Activated B cell treated with CpG ODN at 0.5 μM for 24 hours (primary cell): ENCODE measurements around the gene MDP1. TPM values are rescaled to one million over a fixed set of nuclear protein-coding genes. Genes with fewer than 3 reads are reported as not detected.
"Not testable (repeated sequence)": the region's sequence is repeated elsewhere in the genome, so short reads cannot be mapped to it uniquely, and the experiment has no call there.

Source experiments
- ATAC-seq: fragments of 200-7000 bp; cut with Tn5 transposase; one replicate; pipeline ENCODE4 v1.10.0; 2021; ENCODE audit warnings: low read depth, mild to moderate bottlenecking, moderate library complexity
- CTCF ChIA-PET: fragments of 350-600 bp; sonication (Branson Sonifier 250); formaldehyde crosslinking; loops from one replicate; lab custom pipeline; 2021; ENCODE audit warnings: antibody characterized with exemption; lab: Charles Lee
- POLR2A ChIA-PET: fragments of 350-600 bp; sonication (Branson Sonifier 250); formaldehyde crosslinking; loops from one replicate; lab custom pipeline; 2021; ENCODE audit warnings: antibody characterized with exemption; lab: Charles Lee
- DNase-seq: peaks from one replicate; pipeline ENCODE4 v3.0.0; 2022
- H3K27ac Mint-ChIP-seq: one replicate; pipeline ENCODE4 v1.8.0; 2020; ENCODE audit warnings: mixed read lengths
- H3K27me3 Mint-ChIP-seq: one replicate; pipeline ENCODE4 v1.8.0; 2021; ENCODE audit warnings: mixed read lengths
- H3K36me3 Mint-ChIP-seq: one replicate; pipeline ENCODE4 v1.8.0; 2021; ENCODE audit warnings: low read depth, mixed read lengths
- H3K4me1 Mint-ChIP-seq: one replicate; pipeline ENCODE4 v1.8.0; 2021; ENCODE audit warnings: mixed read lengths
- H3K4me3 Mint-ChIP-seq: one replicate; pipeline ENCODE4 v1.8.0; 2020; ENCODE audit warnings: mild to moderate bottlenecking, mixed read lengths
- H3K9me3 Mint-ChIP-seq: one replicate; pipeline ENCODE4 v1.8.0; 2020; ENCODE audit warnings: mixed read lengths
- intact Hi-C: fragments of 100-400 bp; cut with micrococcal nuclease; formaldehyde crosslinking; loops from one replicate; pipeline ENCODE4 v1.15.1; 2024
- total RNA-seq: library from RNA; stranded (reverse); gene quantifications from 2 replicates; pipeline ENCODE4 v1.2.3, GENCODE V29; 2022
- TF ChIP-seq, protein P1 (sequence below): fragments of 200-600 bp; IDR thresholded peaks from one replicate; pipeline ENCODE4 v1.8.0; 2022; ENCODE audit warnings: antibody characterized with exemption, mild to moderate bottlenecking

Gene MDP1
- total RNA-seq, 1 donor from 2014 or later: 16.3 TPM

DNA sequence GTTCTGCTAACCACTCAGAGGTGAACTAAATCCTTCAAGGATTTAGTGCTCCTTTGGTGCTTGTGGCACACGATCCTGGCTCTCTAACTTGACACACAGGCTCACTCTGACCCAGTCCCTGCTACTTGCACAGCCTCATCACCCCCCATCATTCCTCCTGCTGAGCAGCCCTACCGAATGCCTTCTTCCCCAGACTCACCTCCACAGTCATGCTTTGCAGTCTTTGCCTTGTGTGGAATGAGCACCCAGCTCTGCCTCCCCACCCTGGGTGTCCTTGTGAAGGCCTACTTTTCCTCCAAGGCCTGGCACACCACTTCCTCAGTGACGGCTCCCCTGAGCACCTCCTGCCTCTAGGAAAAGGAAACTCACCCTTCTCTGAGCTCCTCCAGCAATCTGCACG lies 34.5 kb upstream of the MDP1 start:
- H3K27me3 Mint-ChIP-seq: no peaks in the 10 kb centered on the region
- intact Hi-C loops: no loop called here
- H3K27ac Mint-ChIP-seq: no peak overlapping the region
- H3K4me3 Mint-ChIP-seq: no peak overlapping the region
- no peak for ATAC-seq
- no peak for DNase-seq
- CTCF ChIA-PET: no interaction called here
- TF ChIP-seq, protein P1, sequence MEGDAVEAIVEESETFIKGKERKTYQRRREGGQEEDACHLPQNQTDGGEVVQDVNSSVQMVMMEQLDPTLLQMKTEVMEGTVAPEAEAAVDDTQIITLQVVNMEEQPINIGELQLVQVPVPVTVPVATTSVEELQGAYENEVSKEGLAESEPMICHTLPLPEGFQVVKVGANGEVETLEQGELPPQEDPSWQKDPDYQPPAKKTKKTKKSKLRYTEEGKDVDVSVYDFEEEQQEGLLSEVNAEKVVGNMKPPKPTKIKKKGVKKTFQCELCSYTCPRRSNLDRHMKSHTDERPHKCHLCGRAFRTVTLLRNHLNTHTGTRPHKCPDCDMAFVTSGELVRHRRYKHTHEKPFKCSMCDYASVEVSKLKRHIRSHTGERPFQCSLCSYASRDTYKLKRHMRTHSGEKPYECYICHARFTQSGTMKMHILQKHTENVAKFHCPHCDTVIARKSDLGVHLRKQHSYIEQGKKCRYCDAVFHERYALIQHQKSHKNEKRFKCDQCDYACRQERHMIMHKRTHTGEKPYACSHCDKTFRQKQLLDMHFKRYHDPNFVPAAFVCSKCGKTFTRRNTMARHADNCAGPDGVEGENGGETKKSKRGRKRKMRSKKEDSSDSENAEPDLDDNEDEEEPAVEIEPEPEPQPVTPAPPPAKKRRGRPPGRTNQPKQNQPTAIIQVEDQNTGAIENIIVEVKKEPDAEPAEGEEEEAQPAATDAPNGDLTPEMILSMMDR: no peak
- POLR2A ChIA-PET: interaction anchor here (1.1 kb wide), 1 partner anchor 8 kb away, joined by 6 read pairs; the partner anchor contains the start of gene TINF2
- H3K9me3 Mint-ChIP-seq: no peaks in the 10 kb centered on the region
- H3K36me3 Mint-ChIP-seq: peaks cover 23% of the 10 kb centered on the region
- peaks cover 11% of the 10 kb centered on the region for H3K4me1 Mint-ChIP-seq

DNA sequence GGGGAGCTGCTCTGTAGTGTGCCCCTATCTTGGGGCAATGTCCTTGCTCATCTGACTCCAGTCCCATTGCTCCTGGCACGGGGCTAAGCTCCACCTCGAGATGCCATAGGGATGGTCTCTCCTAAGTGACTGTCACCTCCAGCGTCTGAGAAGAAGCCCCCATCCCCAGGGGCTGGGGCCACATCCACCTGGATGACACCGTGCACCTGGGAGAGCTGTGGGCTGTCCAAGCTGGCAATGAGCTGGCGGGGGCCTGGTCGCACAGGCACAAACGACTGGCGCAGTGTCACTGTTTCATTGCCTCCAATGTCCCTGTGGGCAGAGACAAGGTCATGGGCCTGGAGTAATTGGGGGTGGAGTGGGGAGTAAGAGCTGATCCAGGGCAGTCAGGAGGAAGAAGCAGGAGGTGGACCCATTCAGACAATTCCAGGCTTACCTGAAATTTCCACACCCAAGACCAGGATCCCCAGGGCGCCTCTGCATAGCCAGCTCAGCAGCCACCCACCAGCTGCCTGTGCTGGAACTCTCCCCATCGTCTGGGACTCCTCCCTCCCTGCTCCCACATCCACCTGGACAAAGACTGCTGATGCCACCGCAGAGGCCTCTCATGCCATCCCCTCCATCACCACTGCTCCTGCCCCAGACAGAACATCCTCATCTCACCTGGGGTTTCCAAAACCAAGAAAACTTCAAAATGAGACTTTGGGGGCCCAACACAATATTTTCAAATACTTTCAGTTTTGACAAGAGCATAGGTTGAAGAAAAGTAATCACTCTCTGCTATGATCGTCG lies 33.6 kb upstream of the MDP1 start:
- H3K27me3 Mint-ChIP-seq: no peaks in the 10 kb centered on the region
- POLR2A ChIA-PET: interaction anchor here (1.0 to 1.6 kb wide), 3 partner anchors 21 to 47 kb away, joined by 3 to 7 read pairs (median 5); partner anchors contain the start of gene RABGGTA
- TF ChIP-seq, protein P1: no peak
- intact Hi-C loops: no loop called here
- CTCF ChIA-PET: interaction anchor here (0.7 to 1.5 kb wide), 3 partner anchors 21 to 59 kb away, joined by 3 to 4 read pairs (median 4); partner anchors contain the start of genes CIDEB and RABGGTA
- no peak overlapping the region for H3K4me3 Mint-ChIP-seq
- DNase-seq (no peak), ATAC-seq (no peak)
- H3K27ac Mint-ChIP-seq: no peak overlapping the region
- H3K9me3 Mint-ChIP-seq: no peaks in the 10 kb centered on the region
- peaks cover 14% of the 10 kb centered on the region for H3K4me1 Mint-ChIP-seq
- peaks cover 18% of the 10 kb centered on the region for H3K36me3 Mint-ChIP-seq

DNA sequence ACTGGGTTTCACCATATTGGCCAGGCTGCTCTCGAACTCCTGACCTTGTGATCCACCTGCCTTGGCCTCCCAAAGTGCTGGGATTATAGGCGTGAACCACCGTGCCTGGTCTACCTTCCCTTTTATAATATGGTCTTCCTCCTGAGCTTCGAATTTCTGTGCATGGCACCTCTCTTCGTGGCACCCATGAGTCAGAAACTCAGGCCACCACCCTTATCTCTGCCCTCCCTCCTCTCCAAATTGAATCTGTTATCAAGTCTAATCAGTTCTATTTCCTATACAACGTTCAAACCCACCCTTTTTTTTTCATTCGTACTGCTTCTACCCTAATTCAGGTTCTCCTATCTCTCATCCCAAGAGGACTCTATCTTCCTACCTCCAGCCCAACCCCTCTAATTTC lies 31.6 kb upstream of the MDP1 start:
- POLR2A ChIA-PET: interaction anchor here (0.6 to 11.1 kb wide), 16 partner anchors 10 to 1402 kb away, joined by 3 to 242 read pairs (median 4); partner anchors contain the start of genes CHMP4A, DCAF11, DHRS1 and MDP1
- DNase-seq (no peak), ATAC-seq (no peak)
- Mint-ChIP-seq H3K27me3 (no peaks in the 10 kb centered on the region), H3K27ac (peak overlapping the region; percentile 65), H3K36me3 (peaks cover 13% of the 10 kb centered on the region), H3K4me3 (no peak overlapping the region), H3K4me1 (peaks cover 27% of the 10 kb centered on the region), H3K9me3 (no peaks in the 10 kb centered on the region)
- CTCF ChIA-PET: interaction anchor here (0.9 to 3.1 kb wide), 5 partner anchors 23 to 61 kb away, joined by 3 to 15 read pairs (median 4); partner anchors contain the start of gene CIDEB
- TF ChIP-seq, protein P1: no peak
- intact Hi-C loops: no loop called here

DNA sequence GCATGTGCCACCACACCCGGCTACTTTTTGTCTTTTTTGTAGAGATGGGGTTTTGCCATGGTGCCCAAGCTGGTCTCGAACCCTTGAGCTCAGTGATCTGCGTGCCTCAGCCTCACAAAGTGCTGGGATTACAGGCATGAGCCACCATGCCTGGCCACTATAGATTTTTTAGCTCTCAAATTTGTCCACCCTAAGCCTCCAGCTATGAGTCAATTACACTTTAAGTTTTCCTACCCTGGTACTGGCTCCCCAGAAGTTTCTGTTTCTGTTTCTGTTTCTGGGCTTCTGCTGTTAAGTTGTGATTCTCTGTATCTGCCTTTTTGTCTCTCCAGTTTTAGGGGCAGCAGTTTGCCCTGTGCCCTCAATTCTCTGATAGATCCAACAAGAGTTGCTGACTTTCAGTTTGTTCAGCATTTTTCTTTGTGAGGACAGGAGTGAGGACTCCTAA lies 30.9 kb upstream of the MDP1 start:
- CTCF ChIA-PET: interaction anchor here (0.9 to 3.1 kb wide), 6 partner anchors 24 to 61 kb away, joined by 3 to 15 read pairs (median 4); partner anchors contain the start of genes CIDEB, DHRS1 and NOP9
- H3K9me3 Mint-ChIP-seq: no peaks in the 10 kb centered on the region
- H3K27me3 Mint-ChIP-seq: no peaks in the 10 kb centered on the region
- TF ChIP-seq, protein P1: no peak
- ATAC-seq: no peak
- POLR2A ChIA-PET: interaction anchor here (0.5 to 11.1 kb wide), 19 partner anchors 10 to 1402 kb away, joined by 3 to 242 read pairs (median 4); partner anchors contain the start of genes CHMP4A, DCAF11, DHRS1 and NOP9
- DNase-seq: peak; percentile 11
- intact Hi-C loops: no loop called here
- peak overlapping the region; percentile 90 for H3K27ac Mint-ChIP-seq
- peaks cover 17% of the 10 kb centered on the region for H3K36me3 Mint-ChIP-seq
- peaks cover 32% of the 10 kb centered on the region for H3K4me1 Mint-ChIP-seq
- peak overlapping the region; percentile 76 for H3K4me3 Mint-ChIP-seq

DNA sequence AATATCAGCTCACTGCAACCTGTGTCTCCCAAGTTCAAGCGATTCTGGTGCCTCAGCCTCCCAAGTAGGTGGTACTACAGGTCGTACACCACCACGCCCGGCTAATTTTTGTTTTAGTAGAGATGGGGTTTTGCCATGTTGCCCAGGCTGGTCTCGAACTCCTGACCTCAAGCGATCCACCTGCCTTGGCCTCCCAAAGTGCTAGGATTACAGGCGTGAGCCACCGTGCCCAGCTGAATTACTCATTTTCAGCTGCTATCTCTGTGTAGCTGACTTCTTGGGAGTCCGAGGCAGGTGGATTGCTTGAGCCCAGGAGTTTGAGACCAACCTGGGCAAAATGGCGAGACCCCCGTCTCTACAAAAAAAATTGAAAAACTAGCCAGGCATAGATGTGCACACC lies 29.5 kb upstream of the MDP1 start:
- peak; percentile 6 for DNase-seq
- H3K9me3 Mint-ChIP-seq, ATAC-seq, H3K27me3 Mint-ChIP-seq, H3K27ac Mint-ChIP-seq, intact Hi-C loops, H3K4me3 Mint-ChIP-seq: not testable (repeated sequence)
- ChIA-PET CTCF (interaction anchor here (2.6 kb wide), 1 partner anchor 63 kb away, joined by 15 read pairs; the partner anchor contains the start of gene CIDEB), POLR2A (interaction anchor here (0.6 to 11.1 kb wide), 6 partner anchors 10 to 123 kb away, joined by 3 to 242 read pairs (median 18); partner anchors contain the start of genes DHRS1, NOP9 and RABGGTA)
- Mint-ChIP-seq H3K36me3 (peaks cover 22% of the 10 kb centered on the region), H3K4me1 (peaks cover 45% of the 10 kb centered on the region)
